ENCODE data around the gene GDPD5. TPM values are rescaled to one million over a fixed set of nuclear protein-coding genes. Genes with fewer than 3 reads are reported as not detected.

Gene GDPD5
- polyA plus RNA-seq, 1 experiment = 7.7 TPM

DNA sequence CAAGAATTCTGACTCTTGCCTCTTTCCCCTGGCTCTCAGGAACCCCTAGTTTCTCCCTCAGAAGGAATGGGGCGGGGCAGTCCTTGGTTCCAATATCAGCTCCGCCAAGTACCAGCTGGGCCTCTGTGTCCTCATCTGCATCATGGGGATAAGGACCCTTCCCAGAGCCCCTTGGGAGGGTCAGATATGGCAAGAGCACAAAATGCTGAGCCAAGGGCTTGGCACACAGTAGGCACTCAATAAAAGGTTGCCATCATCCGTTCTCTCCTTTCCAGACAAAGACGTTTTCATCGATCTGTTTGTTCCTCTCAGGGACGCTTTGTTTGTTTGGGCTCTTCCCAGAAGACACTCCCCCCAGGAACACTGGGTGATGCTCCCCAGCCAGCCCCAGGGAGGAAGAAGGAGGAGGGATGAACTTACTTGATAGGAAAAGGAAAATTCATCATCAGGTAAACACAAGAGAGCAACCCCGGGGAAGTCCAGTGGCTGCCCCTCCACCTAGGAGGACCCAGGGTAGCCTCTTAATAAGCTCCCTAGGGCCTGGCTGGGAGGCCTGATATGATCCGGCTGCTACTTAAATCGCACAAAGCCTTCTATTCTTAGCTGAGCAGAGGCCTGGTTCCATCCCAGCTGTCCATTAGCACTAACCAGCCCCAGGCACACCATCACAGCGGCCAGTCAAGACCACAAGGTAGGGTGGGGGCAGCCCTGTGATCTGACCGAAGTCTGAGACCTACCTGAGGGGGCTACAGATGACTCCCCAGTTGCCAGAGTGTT lies 19.6 kb downstream of the GDPD5 start:
- no peak for TF ChIP-seq CTCF (IDR thresholded peaks at IDR 0.05; ENCODE audit: insufficient read depth, low read depth, low read length)
- POLR2A ChIA-PET = no interaction called here
- 0 out of 2 replicates have a peak, but pooled peaks cover 1% of the 10 kb centered on the region for H3K27me3 ChIP-seq (ENCODE audit: control insufficient read depth, insufficient read depth, low read length)
- no peaks in the 10 kb centered on the region; the same call in 1 of the 2 replicates for H3K36me3 ChIP-seq (ENCODE audit: control insufficient read depth, insufficient read depth, low read length)
- CTCF ChIA-PET = interaction anchor here (2.6 kb wide), 1 partner anchor 13 kb away, joined by 7 read pairs; no protein-coding TSS in a partner anchor
- DNase-seq (ENCODE audit: low read depth) = no peak
- no peak overlapping the region for H3K4me3 ChIP-seq (ENCODE audit: low read depth, low read length)

- TF ChIP-seq CTCF (IDR thresholded peaks at IDR 0.05; ENCODE audit: insufficient read depth, low read depth, low read length) = no peak
- ChIA-PET CTCF (interaction anchor here (1.9 kb wide), 1 partner anchor 27 kb away, joined by 4 read pairs; no protein-coding TSS in a partner anchor), POLR2A (no interaction called here)
- Histone ChIP-seq H3K36me3 (ENCODE audit: control insufficient read depth, insufficient read depth, low read length) (no peaks in the 10 kb centered on the region; the same call in 1 of the 2 replicates), H3K27me3 (ENCODE audit: control insufficient read depth, insufficient read depth, low read length) (0 out of 2 replicates have a peak, but pooled peaks cover 1% of the 10 kb centered on the region), H3K4me3 (ENCODE audit: low read depth, low read length) (no peak overlapping the region)
- DNase-seq (ENCODE audit: low read depth) = no peak
These were observed 21.2 kb downstream of the GDPD5 start for GRCh38 chr11:75504501-75504900.

GRCh38 chr11:75503531-75504099 lies 22.1 kb downstream of the GDPD5 start:
- no peak overlapping the region for H3K4me3 ChIP-seq (ENCODE audit: low read depth, low read length)
- no peak for TF ChIP-seq CTCF (IDR thresholded peaks at IDR 0.05; ENCODE audit: insufficient read depth, low read depth, low read length)
- H3K27me3 ChIP-seq (ENCODE audit: control insufficient read depth, insufficient read depth, low read length) = 0 out of 2 replicates have a peak, but pooled peaks cover 1% of the 10 kb centered on the region
- no peak for DNase-seq (ENCODE audit: low read depth)
- H3K36me3 ChIP-seq (ENCODE audit: control insufficient read depth, insufficient read depth, low read length) = no peaks in the 10 kb centered on the region; the same call in 1 of the 2 replicates
- CTCF ChIA-PET = interaction anchor here (1.9 kb wide), 1 partner anchor 28 kb away, joined by 4 read pairs; no protein-coding TSS in a partner anchor
- POLR2A ChIA-PET = no interaction called here

DNA sequence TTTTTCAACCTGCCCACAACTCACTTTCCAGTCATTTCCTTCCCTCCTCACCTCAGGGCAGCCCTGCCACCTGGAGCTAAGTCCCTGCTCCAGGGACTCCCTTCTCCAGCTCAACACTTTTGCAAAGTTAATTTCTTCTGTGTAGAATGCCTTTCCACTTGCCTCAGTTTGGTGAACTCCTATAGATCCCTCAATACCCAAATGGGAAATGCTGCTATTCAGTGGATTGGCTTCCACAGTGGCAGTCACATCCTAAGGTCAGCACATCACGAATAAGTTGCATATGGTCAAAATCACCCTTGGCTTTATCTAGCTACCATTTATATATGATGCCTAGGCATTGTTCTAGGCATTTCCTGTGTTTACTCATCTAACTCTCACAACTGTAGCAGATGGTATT lies 23.6 kb downstream of the GDPD5 start:
- ChIA-PET POLR2A (no interaction called here), CTCF (interaction anchor here (1.3 kb wide), 1 partner anchor 57 kb away, joined by 3 read pairs; no protein-coding TSS in a partner anchor)
- DNase-seq (ENCODE audit: low read depth) = no peak
- Histone ChIP-seq H3K27me3 (ENCODE audit: control insufficient read depth, insufficient read depth, low read length) (0 out of 2 replicates have a peak, but pooled peaks cover 1% of the 10 kb centered on the region), H3K4me3 (ENCODE audit: low read depth, low read length) (no peak overlapping the region), H3K36me3 (ENCODE audit: control insufficient read depth, insufficient read depth, low read length) (no peaks in the 10 kb centered on the region; the same call in 1 of the 2 replicates)
- no peak for TF ChIP-seq CTCF (IDR thresholded peaks at IDR 0.05; ENCODE audit: insufficient read depth, low read depth, low read length)

DNA sequence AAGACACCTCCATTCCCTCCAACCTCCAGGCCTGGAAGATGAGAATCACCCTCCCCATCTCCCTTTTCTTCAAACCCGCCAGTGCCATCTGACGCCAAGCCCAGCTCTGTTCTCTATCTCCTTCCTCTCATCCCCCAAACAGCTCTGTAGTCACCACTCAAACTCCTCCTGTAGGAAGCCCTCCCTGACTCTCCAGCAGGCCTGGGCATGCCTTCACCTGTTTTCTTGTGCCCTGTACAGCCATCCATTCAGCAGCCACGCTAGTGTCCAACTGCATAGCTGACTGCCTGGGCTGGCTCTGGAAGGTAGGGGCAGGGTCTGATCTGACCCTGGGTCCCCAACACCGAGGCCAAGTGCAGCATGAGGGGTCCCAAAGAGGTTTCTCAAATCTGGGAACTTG lies 25.0 kb downstream of the GDPD5 start:
- 0 out of 2 replicates have a peak, but pooled peaks cover 1% of the 10 kb centered on the region for H3K27me3 ChIP-seq (ENCODE audit: control insufficient read depth, insufficient read depth, low read length)
- TF ChIP-seq CTCF (IDR thresholded peaks at IDR 0.05; ENCODE audit: insufficient read depth, low read depth, low read length) = no peak
- ChIA-PET POLR2A (no interaction called here), CTCF (interaction anchor here (3.0 kb wide), 1 partner anchor 56 kb away, joined by 11 read pairs; no protein-coding TSS in a partner anchor)
- no peak for DNase-seq (ENCODE audit: low read depth)
- no peak overlapping the region for H3K4me3 ChIP-seq (ENCODE audit: low read depth, low read length)
- no peaks in the 10 kb centered on the region; the same call in 1 of the 2 replicates for H3K36me3 ChIP-seq (ENCODE audit: control insufficient read depth, insufficient read depth, low read length)

Data from BJ (cell line).